GM21360 (cell line): ENCODE data around the gene STRN.

ENCODE experiments used
- ATAC-seq: cut with Tn5 transposase; IDR thresholded peaks from one replicate; pipeline ENCODE4 v1.9.1; 2021; ENCODE audit warnings: mild to moderate bottlenecking, moderate library complexity; ENCODE audit not compliant: unreplicated experiment

The STRN gene

GRCh38 chr2:36798724-36799123, 167.6 kb downstream of the STRN start:
- no peak for ATAC-seq

GRCh38 chr2:36797324-36798070, 168.8 kb downstream of the STRN start:
- no peak for ATAC-seq
